NCI-H2196 treated with DMSO at 0.1 percent for 48 hours (cell line): Measurements from ENCODE around the gene SELENOI.
"Not testable (repeated sequence)": the region's sequence is repeated elsewhere in the genome, so short reads cannot be mapped to it uniquely, and the experiment has no call there.

Source experiments
- DNase-seq: peaks from one replicate; lab custom pipeline; 2025; ENCODE audit not compliant: unreplicated experiment; lab: John Stamatoyannopoulos, UW

The SELENOI gene

GRCh38 chr2:26326514-26326913 lies 19.4 kb upstream of the SELENOI start:
- no peak for DNase-seq

GRCh38 chr2:26327291-26328272 lies 18.4 kb upstream of the SELENOI start:
- DNase-seq: no peak

DNA sequence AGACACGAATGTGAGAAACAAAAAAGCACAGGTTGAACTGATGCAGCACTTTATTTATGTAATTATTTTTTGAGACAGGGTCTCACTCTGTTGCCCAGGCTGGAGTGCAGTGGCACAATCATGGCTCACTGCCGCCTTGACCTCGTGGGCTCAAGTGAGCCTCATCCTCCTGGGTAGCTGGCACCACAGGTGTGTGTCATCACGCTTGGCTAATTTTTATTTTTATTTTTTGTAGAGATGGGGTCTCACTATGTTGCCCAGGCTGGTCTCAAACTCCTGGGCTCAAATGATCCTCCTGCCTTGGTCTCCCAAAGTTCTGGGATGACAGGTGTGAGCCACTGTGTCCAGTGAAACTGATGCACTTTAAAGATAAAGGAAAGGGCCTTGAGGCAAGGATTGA lies 16.9 kb upstream of the SELENOI start:
- DNase-seq: not testable (repeated sequence)

GRCh38 chr2:26330114-26330549 lies 15.8 kb upstream of the SELENOI start:
- DNase-seq: peak; percentile 30

DNA sequence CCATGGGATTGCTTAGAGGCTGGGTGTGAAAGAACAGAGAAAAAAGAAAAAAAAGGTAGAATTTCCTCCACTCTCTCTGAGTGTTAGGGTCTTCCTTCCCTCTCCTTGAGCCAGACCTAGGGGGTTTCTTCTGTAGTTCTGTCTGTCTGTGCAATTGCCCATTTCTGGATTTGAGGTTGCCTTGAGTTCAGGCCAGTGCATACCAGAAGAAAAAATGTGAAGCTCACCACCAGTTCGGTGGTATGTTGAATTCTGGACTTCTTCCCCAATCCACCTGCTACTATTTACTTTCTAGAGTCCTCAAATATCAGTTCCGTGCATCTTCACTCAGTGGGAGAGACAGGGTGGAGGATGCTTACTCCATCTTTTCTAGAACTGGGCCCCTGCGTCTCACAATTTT lies 15.3 kb upstream of the SELENOI start:
- no peak for DNase-seq

GRCh38 chr2:26331321-26331720 lies 14.6 kb upstream of the SELENOI start:
- DNase-seq: not testable (repeated sequence)

GRCh38 chr2:26333293-26333692 lies 12.7 kb upstream of the SELENOI start:
- no peak for DNase-seq

- no peak for DNase-seq
These were observed 10.7 kb upstream of the SELENOI start for GRCh38 chr2:26335231-26335630.

DNA sequence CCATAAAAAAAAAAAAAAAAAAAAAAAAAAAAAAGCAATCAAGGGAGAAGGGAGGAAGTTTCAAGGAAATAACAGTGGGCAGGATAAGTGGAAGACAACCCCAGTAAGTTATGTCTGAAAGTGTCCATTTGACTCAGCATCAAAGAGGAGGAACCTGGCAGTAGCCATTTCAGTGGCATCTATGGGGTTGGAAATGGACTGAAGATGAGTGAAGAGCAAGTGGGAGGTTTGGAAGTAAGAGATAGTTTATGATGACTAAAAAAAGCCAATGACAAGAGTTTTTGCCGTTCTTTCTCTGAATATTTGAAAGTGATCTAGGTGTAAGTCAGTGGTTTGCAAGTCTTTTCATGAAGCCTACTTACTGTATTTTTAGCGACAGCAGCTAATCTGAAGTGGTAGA lies 9.2 kb upstream of the SELENOI start:
- no peak for DNase-seq

GRCh38 chr2:26337298-26337697 lies 8.6 kb upstream of the SELENOI start:
- no peak for DNase-seq

- DNase-seq: no peak
These were observed 5.1 kb upstream of the SELENOI start for GRCh38 chr2:26340831-26341230.

DNA sequence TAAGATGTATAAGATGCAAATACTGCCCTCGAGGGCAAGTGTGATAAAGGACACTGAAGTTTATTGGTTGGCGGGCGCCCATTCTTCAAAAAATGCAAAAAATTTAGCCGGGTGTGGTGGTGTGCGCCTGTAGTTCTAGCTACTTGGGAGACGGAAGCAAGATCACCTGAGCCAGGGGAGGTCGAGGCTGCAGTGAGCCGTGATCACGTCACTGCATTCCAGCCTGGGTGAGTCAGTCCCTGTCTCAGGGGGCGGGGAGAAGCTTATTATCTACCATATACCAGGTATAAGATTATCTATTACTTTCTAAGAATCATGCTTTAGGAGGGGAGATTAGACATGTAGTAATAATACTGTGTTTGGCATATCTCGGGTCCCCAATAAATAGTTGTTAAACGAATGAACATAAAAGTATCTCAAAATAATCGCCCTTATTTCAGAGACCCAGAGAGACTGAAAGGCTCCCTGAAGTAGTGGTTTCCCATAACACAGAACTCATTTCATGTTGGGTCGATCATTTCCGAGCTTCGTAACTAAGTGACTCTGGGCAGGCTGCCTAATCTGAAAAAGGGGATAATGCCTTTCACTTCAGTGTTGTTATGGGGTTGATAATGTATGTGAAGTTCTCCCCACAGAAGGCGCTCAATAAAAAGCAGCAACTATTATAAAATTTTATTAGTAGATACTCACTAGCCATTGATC lies 1.2 kb upstream of the SELENOI start:
- DNase-seq: no peak

GRCh38 chr2:26345283-26345544 lies 729 bp upstream of the SELENOI start:
- DNase-seq: no peak

- no peak for DNase-seq
These were observed 611 bp downstream of the SELENOI start, which contains the start of gene ADGRF3 for GRCh38 chr2:26346454-26347053. ADGRF3 (minus strand) TSS chr2:26346789; CDS start chr2:26346234, 555 bp downstream.

DNA sequence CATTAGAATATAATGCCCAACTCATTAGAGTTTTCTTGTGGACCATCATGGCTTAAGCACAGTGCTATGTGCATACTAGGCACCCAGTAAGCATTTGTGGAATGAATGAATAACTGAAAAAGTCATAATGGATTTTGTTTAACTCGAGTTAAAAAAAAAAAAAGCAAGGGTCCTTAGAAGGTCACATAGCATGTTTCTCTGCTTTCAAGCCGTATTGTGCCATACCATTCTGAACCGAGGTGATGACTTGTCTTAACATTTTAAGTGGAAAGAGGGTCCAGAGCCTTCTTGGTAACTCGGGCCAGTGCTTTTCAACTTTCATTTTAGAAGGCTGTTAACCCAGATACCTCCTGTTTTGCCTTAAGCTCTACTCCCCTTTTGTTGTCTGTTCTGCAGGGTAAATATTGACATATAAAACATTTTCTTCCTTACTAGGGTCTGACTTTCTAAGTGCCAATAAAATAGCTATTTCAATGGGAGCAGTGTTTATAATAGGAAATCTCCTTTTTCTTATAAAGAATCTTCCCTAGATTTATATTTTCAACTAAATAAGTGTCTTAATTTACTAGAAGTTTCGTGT lies 1.4 kb downstream of the SELENOI start:
- no peak for DNase-seq

DNA sequence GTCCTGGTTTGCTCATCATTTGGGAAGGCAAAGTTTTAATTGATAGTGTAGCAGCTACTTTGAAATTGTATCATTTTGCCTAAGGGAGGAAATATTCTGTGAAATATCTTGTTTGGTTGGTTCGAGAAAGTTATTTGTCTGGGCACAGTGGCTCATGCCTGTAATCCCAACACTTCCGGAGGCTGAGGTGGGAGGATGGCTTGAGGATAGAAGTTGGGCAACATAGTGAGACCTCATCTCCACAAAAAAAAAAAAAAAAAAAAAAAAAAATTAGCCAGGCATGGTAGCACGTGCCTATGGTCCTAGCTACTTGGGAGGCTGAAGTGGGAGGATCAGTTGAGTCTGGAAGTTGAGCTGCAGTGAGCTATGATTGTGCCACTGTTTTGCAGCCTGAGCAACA lies 3.7 kb downstream of the SELENOI start:
- no peak for DNase-seq

- DNase-seq: no peak
These were observed 5.6 kb downstream of the SELENOI start for GRCh38 chr2:26351375-26352090.

GRCh38 chr2:26352892-26353291 lies 6.9 kb downstream of the SELENOI start:
- DNase-seq: no peak

GRCh38 chr2:26354469-26354868 lies 8.5 kb downstream of the SELENOI start:
- DNase-seq: not testable (repeated sequence)

DNA sequence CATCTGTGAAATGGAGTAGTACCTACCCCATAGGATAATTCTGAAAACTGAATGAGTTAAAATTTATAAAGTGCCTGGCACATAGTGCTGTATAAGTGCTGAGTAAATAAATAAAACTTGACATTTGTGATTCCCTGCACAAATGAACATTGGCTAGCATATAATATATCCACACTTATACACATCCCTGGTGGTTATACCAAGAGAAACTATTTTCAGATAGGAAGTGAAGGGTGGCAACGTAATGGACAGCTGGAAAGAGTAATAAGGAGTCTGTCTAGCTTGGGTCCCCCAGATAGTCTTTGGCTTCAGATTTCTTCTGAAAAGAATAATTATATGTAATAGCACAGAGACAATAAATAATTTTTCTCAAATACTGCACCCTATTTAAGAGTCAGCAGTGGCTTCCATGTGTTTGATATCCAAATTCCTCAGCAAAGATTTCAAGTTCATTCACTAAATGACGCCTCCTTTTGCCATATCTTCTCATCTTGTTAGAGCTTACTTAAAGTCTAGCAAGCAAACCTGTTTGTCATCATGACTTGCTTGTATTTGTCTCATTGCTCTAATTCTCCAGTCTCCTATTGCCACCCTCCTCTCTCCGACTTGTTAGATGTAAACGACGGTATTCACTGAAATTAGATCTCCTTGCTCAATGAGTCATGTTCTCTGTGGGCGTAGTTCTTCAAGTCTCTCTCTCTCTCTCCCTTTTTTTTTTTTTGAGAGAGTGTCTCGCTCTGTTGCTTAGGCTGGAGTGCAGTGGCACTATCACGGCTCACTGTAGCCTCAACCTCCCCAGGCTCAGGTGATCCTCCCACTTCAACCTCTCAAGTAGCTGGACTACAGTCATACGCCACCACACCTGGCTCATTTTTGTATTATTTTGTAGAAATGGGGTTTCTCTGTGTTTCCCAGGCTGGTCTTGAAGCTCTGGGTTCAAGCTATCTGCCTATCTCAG lies 9.4 kb downstream of the SELENOI start:
- DNase-seq: peak; percentile 48
